T-helper 1 cell treated with Interleukin-12 subunit alpha and Interleukin-12 subunit beta and Interleukin-4 antibody, amounts not matched to agents 30 μg/mL and 1 μg/mL, for 36 hours (primary cell): ENCODE data around the gene PRDX4.
"Not testable (repeated sequence)": the region's sequence is repeated elsewhere in the genome, so short reads cannot be mapped to it uniquely, and the experiment has no call there.

Experiments
- H3K27ac Mint-ChIP-seq: one replicate; pipeline ENCODE4 v1.8.0; 2021; ENCODE audit warnings: mild to moderate bottlenecking, mixed read lengths
- H3K27me3 Mint-ChIP-seq: one replicate; pipeline ENCODE4 v1.8.0; 2021; ENCODE audit warnings: low read depth, mixed read lengths
- H3K36me3 Mint-ChIP-seq: one replicate; pipeline ENCODE4 v1.8.0; 2021; ENCODE audit warnings: low read depth, mixed read lengths
- H3K4me1 Mint-ChIP-seq: one replicate; pipeline ENCODE4 v1.8.0; 2021; ENCODE audit warnings: low read depth, mixed read lengths
- H3K4me3 Mint-ChIP-seq: one replicate; pipeline ENCODE4 v1.8.0; 2021; ENCODE audit warnings: mild to moderate bottlenecking, moderate library complexity, mixed read lengths
- H3K9me3 Mint-ChIP-seq: one replicate; pipeline ENCODE4 v1.8.0; 2021; ENCODE audit warnings: mixed read lengths

Gene PRDX4

DNA sequence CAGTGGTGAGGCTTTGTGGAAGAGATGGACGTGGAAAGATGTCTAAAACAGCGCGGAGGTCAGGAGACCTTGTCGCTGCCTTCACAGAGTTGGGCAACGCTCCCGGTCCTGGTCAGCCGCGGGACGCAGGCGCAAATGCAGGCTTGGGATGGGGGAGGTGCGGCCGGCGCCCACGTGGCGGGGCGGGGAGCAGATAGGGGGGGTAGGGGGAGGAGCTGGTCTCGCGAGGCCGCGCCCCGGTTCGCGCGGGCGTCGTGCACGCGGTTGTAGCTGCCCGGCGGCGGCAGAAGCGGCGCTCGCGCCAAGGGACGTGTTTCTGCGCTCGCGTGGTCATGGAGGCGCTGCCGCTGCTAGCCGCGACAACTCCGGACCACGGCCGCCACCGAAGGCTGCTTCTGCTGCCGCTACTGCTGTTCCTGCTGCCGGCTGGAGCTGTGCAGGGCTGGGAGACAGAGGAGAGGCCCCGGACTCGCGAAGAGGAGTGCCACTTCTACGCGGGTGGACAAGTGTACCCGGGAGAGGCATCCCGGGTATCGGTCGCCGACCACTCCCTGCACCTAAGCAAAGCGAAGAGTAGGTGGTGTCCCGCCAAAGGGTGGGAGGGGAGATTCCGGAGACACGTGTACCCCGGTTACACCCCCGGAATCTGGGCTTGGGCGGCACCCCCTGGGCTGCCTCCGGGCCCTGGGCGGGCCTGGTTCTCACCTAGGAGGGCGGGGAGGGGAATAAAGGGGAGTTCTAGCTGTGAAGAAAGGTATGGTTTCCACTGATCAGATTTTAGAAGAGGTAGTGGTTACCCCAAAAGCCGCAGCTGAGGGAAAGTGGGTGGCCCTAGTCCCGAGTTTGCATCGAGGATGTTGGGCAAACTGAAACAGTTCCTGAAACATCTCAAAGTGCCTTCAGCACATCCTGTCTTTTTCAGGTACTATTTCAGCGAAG lies at the start of gene PRDX4:
Gene PRDX4 (plus strand): TSS at position 255 of the 939 bp plus-strand sequence. CDS start 78 bp downstream, at position 333.
- Mint-ChIP-seq H3K9me3 (no peaks in the 10 kb centered on the region), H3K4me1 (peaks cover 19% of the 10 kb centered on the region), H3K4me3 (peak within 1 kb of the TSS; percentile 86), H3K27me3 (no peaks in the 10 kb centered on the region), H3K36me3 (peaks cover under 1% of the 10 kb centered on the region), H3K27ac (peak within 1 kb of the TSS; percentile 89)

DNA sequence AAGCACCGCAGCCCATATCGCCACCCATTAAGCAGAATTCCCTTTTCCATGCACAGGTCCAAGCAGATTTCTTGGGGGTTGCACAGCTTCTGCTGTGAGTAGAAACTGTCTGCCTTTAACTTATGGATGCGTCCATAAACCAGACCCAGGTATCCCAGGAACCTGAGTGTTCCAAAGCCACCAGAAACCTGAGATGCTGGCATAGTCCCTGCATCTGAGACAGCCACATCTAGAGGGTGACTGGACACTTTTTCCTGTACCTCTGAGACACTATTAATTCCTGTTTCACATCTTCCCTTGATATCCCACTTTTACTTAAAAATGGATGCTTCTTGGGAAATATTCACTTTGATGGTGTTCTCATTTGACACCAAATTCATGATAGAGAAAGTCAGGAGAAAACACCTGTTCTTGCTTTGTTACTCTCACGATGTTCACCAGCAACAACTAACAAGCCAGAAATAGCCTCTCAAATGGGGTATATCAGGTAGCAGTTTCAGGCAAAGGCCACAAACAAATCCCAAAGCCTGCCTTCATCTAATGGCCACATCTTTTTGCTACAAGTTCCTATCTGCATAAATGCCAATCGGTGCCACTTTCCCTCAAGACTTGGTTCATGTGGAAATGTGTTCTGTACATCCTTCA lies 45.5 kb upstream of the PRDX4 start:
- no peak overlapping the region for H3K4me3 Mint-ChIP-seq
- H3K4me1 Mint-ChIP-seq, result no peaks in the 10 kb centered on the region
- H3K27me3 Mint-ChIP-seq, result peaks cover 9% of the 10 kb centered on the region
- no peaks in the 10 kb centered on the region for H3K9me3 Mint-ChIP-seq
- no peaks in the 10 kb centered on the region for H3K36me3 Mint-ChIP-seq
- no peak overlapping the region for H3K27ac Mint-ChIP-seq

DNA sequence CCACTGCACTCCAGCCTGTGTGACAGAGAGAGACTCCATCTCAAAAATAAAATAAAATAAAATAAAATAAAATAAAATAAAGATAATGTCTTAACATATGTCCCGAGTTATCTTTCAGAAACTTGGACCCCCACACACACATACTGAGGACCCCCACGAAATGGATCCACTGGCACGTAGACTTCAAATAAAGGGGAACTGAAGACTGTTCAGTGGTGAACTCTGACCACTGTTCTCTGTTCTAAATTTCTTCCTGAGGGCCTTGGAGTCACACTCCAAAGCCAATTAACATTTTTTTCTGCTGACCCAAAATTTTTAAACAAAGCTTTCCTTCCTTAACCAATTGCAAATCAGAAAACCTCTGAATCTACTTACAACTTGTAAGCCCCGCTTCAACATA lies 43.5 kb upstream of the PRDX4 start:
- no peaks in the 10 kb centered on the region for H3K36me3 Mint-ChIP-seq
- no peak overlapping the region for H3K4me3 Mint-ChIP-seq
- H3K27ac Mint-ChIP-seq, result no peak overlapping the region
- H3K27me3 Mint-ChIP-seq, result peaks cover 5% of the 10 kb centered on the region
- no peaks in the 10 kb centered on the region for H3K4me1 Mint-ChIP-seq
- H3K9me3 Mint-ChIP-seq, result no peaks in the 10 kb centered on the region

DNA sequence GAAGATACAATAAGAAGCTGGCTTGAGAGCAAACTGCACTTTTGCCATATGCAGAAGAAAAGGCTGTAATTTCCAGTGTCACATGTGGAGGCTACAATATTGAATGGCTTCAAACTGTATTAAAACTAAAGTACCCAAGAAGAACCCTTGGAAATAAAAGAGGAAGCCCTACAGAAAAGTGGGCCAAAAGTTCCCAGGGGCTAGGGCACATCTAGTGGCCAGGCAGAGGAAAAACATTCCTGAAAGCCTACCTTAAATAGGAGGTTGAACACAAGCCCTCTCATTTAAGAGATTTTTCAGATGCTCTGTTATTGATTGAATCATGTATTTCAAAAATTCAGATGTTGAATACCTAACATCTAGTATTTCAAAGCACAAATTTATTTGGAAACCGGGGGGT lies 40.6 kb upstream of the PRDX4 start:
- no peaks in the 10 kb centered on the region for H3K36me3 Mint-ChIP-seq
- peaks cover 8% of the 10 kb centered on the region for H3K27me3 Mint-ChIP-seq
- H3K27ac Mint-ChIP-seq, result no peak overlapping the region
- H3K9me3 Mint-ChIP-seq, result no peaks in the 10 kb centered on the region
- no peaks in the 10 kb centered on the region for H3K4me1 Mint-ChIP-seq
- no peak overlapping the region for H3K4me3 Mint-ChIP-seq

- no peak overlapping the region for H3K27ac Mint-ChIP-seq
- H3K36me3 Mint-ChIP-seq, result no peaks in the 10 kb centered on the region
- H3K4me1 Mint-ChIP-seq, result no peaks in the 10 kb centered on the region
These were observed 39.2 kb upstream of the PRDX4 start for GRCh38 chrX:23628131-23628530.

GRCh38 chrX:23631136-23631535 lies 36.2 kb upstream of the PRDX4 start:
- Mint-ChIP-seq H3K36me3 (no peaks in the 10 kb centered on the region), H3K9me3 (no peaks in the 10 kb centered on the region), H3K4me3 (no peak overlapping the region), H3K4me1 (no peaks in the 10 kb centered on the region), H3K27ac (no peak overlapping the region), H3K27me3 (peaks cover 9% of the 10 kb centered on the region)

More at GRCh38 chrX:23628131-23628530, 39.2 kb upstream of the PRDX4 start:
- no peak overlapping the region for H3K4me3 Mint-ChIP-seq
- peaks cover 8% of the 10 kb centered on the region for H3K27me3 Mint-ChIP-seq
- H3K9me3 Mint-ChIP-seq, result no peaks in the 10 kb centered on the region

- Mint-ChIP-seq H3K27ac (no peak overlapping the region), H3K36me3 (no peaks in the 10 kb centered on the region), H3K4me3 (no peak overlapping the region), H3K4me1 (no peaks in the 10 kb centered on the region), H3K9me3 (no peaks in the 10 kb centered on the region), H3K27me3 (peaks cover 9% of the 10 kb centered on the region)
These were observed 33.3 kb upstream of the PRDX4 start for GRCh38 chrX:23633834-23634580.

- no peak overlapping the region for H3K27ac Mint-ChIP-seq
- peaks cover 22% of the 10 kb centered on the region for H3K27me3 Mint-ChIP-seq
- H3K4me1 Mint-ChIP-seq, result no peaks in the 10 kb centered on the region
- no peaks in the 10 kb centered on the region for H3K36me3 Mint-ChIP-seq
- no peak overlapping the region for H3K4me3 Mint-ChIP-seq
- peaks cover 12% of the 10 kb centered on the region for H3K9me3 Mint-ChIP-seq
These were observed 30.1 kb upstream of the PRDX4 start for GRCh38 chrX:23637187-23637586.

DNA sequence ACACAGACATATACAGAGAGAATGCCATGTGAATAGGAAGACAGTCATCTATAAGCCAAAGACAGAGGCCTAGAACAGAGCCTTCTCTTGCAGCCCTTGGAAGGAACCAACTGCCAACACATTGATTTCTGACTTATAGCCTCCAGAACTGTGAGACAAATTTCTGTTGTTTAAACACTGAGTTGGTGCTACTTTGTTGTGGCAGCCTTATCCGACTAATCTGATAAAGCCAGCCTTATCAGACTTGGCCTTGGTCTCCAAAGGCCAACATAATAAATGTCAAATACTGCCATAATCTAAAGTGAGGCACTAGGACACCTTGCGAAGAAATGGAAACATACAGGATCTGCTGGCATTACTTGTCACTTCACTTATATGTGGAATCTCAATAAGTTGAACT lies 24.3 kb upstream of the PRDX4 start:
- H3K4me1 Mint-ChIP-seq, result no peaks in the 10 kb centered on the region
- H3K36me3 Mint-ChIP-seq, result no peaks in the 10 kb centered on the region
- H3K27me3 Mint-ChIP-seq, result peaks cover 20% of the 10 kb centered on the region
- no peak overlapping the region for H3K4me3 Mint-ChIP-seq
- no peak overlapping the region for H3K27ac Mint-ChIP-seq
- H3K9me3 Mint-ChIP-seq, result peaks cover 12% of the 10 kb centered on the region

DNA sequence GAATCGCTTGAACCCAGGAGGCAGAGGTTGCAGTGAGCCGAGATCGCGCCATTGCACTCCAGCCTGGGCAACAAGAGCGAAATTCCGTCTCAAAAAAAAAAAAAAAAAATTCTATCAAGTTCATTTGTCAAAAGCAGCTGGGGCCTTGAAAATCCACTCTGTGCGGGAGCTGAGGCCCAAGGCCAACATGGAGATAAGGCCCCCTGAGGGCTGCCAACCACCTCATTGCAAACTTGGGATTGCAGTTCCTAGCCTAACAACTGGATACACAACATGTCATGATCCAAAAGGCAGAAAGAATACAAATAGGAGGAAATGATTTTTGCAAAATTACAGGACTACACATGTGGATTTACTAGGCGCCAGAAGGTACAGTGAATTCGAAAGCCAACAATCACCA lies 22.5 kb upstream of the PRDX4 start:
- H3K36me3 Mint-ChIP-seq, result no peaks in the 10 kb centered on the region
- no peaks in the 10 kb centered on the region for H3K4me1 Mint-ChIP-seq
- peaks cover 12% of the 10 kb centered on the region for H3K9me3 Mint-ChIP-seq
- no peak overlapping the region for H3K27ac Mint-ChIP-seq
- peaks cover 25% of the 10 kb centered on the region for H3K27me3 Mint-ChIP-seq
- H3K4me3 Mint-ChIP-seq, result no peak overlapping the region

DNA sequence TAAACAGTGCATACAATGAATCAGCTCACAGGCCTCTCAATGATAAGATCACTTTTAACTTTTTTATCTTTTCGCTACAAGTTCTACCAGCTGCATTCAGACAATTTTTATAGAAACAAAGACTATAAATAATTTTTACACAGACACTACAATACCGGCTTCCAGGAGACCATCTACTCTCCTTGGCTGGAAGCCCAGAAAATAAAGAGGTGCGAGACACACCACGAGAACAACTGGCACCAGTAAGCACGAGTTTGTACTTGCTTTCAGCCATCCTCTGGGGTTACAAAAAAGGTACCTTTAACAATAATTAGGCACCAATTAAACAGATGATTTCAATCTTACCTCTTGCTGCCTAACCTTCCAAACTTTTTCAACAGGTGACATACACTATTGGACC lies 11.2 kb upstream of the PRDX4 start:
- no peaks in the 10 kb centered on the region for H3K9me3 Mint-ChIP-seq
- no peaks in the 10 kb centered on the region for H3K36me3 Mint-ChIP-seq
- peaks cover 5% of the 10 kb centered on the region for H3K4me1 Mint-ChIP-seq
- no peak overlapping the region for H3K27ac Mint-ChIP-seq
- H3K4me3 Mint-ChIP-seq, result no peak overlapping the region
- no peaks in the 10 kb centered on the region for H3K27me3 Mint-ChIP-seq

DNA sequence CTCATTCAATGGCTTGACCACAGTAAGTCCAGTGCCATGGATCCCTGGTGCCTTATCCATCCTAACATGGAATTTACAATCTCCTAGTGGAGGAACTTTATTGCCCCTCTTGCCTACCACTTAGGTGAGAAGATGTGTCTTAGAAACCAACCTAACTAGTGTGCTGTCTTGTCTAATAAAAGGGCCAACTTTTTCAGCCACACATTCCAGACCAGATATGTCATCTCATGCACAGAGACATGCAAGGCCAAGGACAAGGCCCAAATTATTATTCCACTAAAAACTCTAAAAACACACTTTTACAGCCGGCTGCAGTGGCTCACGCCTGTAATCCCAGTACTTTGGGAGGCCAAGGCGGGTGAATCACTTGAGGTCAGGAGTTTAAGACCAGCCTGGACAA lies 10.6 kb upstream of the PRDX4 start:
- no peaks in the 10 kb centered on the region for H3K36me3 Mint-ChIP-seq
- no peaks in the 10 kb centered on the region for H3K9me3 Mint-ChIP-seq
- H3K27ac Mint-ChIP-seq, result no peak overlapping the region

GRCh38 chrX:23659339-23659738 lies 8.0 kb upstream of the PRDX4 start:
- Mint-ChIP-seq H3K9me3 (no peaks in the 10 kb centered on the region), H3K36me3 (no peaks in the 10 kb centered on the region), H3K4me1 (peaks cover 24% of the 10 kb centered on the region), H3K27ac (no peak overlapping the region), H3K4me3 (no peak overlapping the region), H3K27me3 (no peaks in the 10 kb centered on the region)

More for the DNA sequence above, 10.6 kb upstream of the PRDX4 start:
- Mint-ChIP-seq H3K4me3 (no peak overlapping the region), H3K4me1 (peaks cover 10% of the 10 kb centered on the region), H3K27me3 (no peaks in the 10 kb centered on the region)

GRCh38 chrX:23660083-23660765 lies 7.1 kb upstream of the PRDX4 start:
- H3K27me3 Mint-ChIP-seq, H3K27ac Mint-ChIP-seq, H3K36me3 Mint-ChIP-seq, H3K4me3 Mint-ChIP-seq, H3K9me3 Mint-ChIP-seq: not testable (repeated sequence)
- peaks cover 24% of the 10 kb centered on the region for H3K4me1 Mint-ChIP-seq
